GM10266 (cell line): ENCODE measurements around the gene XXYLT1.

Experiments used
- DNase-seq: peaks from one replicate; pipeline ENCODE4 v3.0.0; 2012; ENCODE audit errors: extremely low spot score
- CTCF ChIP-seq: IDR thresholded peaks from 2 replicates; pipeline ENCODE4 v1.5.1; 2012; ENCODE audit warnings: mild to moderate bottlenecking, low read depth; ENCODE audit not compliant: control insufficient read depth, insufficient read depth; ENCODE audit errors: missing control alignments

Gene XXYLT1

GRCh38 chr3:195249858-195250464 lies 21.0 kb downstream of the XXYLT1 start:
- no peak for TF ChIP-seq CTCF
- DNase-seq: no peak

- no peak for TF ChIP-seq CTCF
- no peak for DNase-seq
Measured at GRCh38 chr3:195249057-195249770, 21.7 kb downstream of the XXYLT1 start.

- TF ChIP-seq CTCF: no peak
- no peak for DNase-seq
Measured at GRCh38 chr3:195248281-195248680, 22.7 kb downstream of the XXYLT1 start.

DNA sequence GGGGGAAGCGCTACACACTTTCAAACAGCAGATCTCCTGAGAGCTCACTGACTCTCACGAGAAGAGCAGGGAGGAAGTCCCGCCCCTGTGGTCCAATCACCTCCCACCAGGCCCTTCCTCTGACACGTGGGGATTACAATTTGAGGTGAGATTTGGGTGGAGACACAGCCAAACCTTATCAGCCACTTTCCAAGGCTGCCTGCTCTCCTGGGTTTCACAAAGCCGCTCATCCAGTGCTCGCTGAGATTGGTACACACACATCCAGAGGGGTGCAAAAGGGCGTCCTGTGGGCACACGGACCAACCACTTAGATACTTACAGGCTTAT lies 23.1 kb downstream of the XXYLT1 start:
- no peak for DNase-seq
- TF ChIP-seq CTCF: no peak

GRCh38 chr3:195247086-195247862 lies 23.7 kb downstream of the XXYLT1 start:
- no peak for TF ChIP-seq CTCF
- DNase-seq: no peak

DNA sequence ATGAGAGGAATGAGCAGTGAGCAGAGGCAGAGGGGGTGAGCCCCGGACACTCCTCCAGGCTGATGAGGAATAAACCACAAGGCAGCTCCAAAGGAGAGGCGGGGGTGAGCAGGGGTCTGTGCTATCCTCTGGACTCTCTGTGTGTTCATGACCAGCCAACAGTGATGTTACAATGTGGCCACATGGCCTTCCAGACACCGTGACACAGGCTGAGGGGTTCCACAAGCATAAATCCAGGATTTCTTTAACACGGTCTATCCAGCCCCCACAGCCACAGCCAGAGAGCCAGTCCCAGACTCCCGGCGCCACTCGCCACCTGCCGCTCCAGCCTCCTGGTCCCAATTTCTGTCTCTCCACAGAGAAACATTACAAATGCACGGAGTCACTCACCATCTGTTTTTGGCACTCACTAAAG lies 24.4 kb downstream of the XXYLT1 start:
- TF ChIP-seq CTCF: no peak
- DNase-seq: no peak

DNA sequence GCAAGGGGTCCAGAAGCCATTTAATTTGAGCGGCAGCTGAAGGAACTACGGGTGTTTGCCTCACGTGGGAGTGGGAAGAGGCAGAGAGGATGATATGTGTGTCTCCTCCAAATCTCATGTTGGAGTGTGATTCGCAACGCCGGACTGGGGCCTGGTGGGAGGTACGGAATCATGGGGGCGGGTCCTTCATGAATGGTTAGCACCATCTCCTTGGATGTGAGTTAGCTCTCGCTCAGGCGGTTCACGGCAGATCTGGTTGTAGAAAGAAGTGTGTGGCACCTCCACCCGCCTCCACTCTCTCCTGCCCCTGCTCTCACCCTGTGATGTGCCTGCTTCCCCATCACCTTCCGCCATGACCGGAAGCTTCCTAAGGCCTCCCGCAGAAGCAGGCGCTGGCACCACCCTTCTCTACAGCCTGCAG lies 25.4 kb downstream of the XXYLT1 start:
- no peak for TF ChIP-seq CTCF
- DNase-seq: no peak
